Right atrium auricular region (tissue), 2 donors: ENCODE data around the gene ENTPD6. TPM values are rescaled to one million over a fixed set of nuclear protein-coding genes. Genes with fewer than 3 reads are reported as not detected.

Experiments used
- DNase-seq: peaks from one replicate; pipeline ENCODE4 v3.0.0-alpha.2; 2019; ENCODE audit warnings: low spot score
- H3K27ac ChIP-seq, 2 donors: fragments of 200-600 bp; sonication (generic); 1 replicate in 1 of 2; 2 replicates in 1 of 2; pipeline ENCODE4 v1.5.1; 2016 to 2019
- H3K27me3 ChIP-seq, 2 donors: fragments of 200-600 bp; sonication (generic); one replicate each; pipeline versions ENCODE4 v1.5.1 to v1.6.0; 2017 to 2019
- H3K36me3 ChIP-seq: fragments of 200-600 bp; sonication (generic); one replicate; pipeline ENCODE4 v1.5.1; 2016
- H3K4me1 ChIP-seq, 2 donors: fragments of 200-600 bp; sonication (generic); one replicate each; pipeline versions ENCODE4 v1.5.1 to v1.6.0; 2017 to 2019
- H3K4me3 ChIP-seq, 2 donors: fragments of 200-600 bp; sonication (generic); 1 replicate in 1 of 2; 2 replicates in 1 of 2; pipeline ENCODE4 v1.5.1; 2017 to 2019; ENCODE audit warnings: mild to moderate bottlenecking in 1 of 2, moderate library complexity in 1 of 2
- H3K9me3 ChIP-seq, 2 donors: fragments of 200-600 bp; sonication (generic); one replicate each; pipeline ENCODE4 v1.5.1; 2019
- CTCF ChIP-seq, 2 donors: fragments of 200-600 bp; sonication (generic); IDR thresholded peaks; one replicate each; pipeline ENCODE4 v1.5.1; 2019; ENCODE audit warnings: antibody characterized with exemption in 2 of 2
- total RNA-seq, 2 donors: library from RNA; depleted of rRNA; stranded (reverse); fragments of >200 nt; gene quantifications; one replicate each; pipeline ENCODE4 v1.1.0, GENCODE V29; 2016

ENTPD6 gene
- total RNA-seq, 2 donors from 2014 or later, result 75.9 to 116 TPM

DNA sequence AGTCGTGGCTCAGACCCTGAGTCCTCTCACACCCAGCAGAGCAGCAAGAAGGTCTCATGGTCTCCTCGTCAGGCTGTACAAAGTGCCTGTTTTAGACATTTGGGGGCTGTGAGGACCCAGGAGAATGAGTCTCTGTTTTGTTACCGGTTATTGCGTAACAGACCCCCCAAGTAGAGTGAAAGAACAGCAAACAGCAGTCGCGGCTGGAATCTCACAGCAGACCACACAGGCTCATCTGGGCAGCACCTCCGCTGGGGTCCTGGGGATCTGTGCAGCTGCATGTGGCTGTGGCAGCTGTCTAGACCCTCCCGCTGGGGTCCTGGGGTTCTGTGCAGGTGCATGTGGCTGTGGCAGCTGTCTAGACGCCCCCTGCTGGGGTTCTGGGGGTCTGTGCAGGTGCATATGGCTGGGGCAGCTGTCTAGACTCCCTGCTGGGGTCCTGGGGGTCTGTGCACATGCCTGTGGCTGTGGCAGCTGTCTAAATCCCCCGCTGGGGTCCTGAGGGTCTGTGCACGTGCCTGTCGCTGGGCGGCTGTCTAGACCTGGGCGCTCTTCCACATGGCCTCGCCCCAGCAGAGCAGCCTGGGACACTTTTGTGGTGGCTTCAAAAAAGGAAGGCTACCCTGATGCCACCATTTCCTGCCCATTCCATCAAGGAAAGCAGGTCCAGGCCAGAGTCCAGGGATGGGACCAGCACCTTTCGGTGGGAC, 24.7 kb downstream of the ENTPD6 start:
- peaks cover 74% of the 10 kb centered on the region for H3K36me3 ChIP-seq
- peak overlapping the region; percentile 88 to 96 for H3K27ac ChIP-seq
- TF ChIP-seq CTCF (IDR thresholded peaks at IDR 0.05), result peak; percentile 8 to 45
- H3K27me3 ChIP-seq, result no peaks in the 10 kb centered on the region
- H3K4me1 ChIP-seq, result peaks cover 0 to 52% of the 10 kb centered on the region in 2 donors
- DNase-seq, result no peak
- H3K4me3 ChIP-seq, result no peak overlapping the region
- H3K9me3 ChIP-seq, result no peaks in the 10 kb centered on the region

DNA sequence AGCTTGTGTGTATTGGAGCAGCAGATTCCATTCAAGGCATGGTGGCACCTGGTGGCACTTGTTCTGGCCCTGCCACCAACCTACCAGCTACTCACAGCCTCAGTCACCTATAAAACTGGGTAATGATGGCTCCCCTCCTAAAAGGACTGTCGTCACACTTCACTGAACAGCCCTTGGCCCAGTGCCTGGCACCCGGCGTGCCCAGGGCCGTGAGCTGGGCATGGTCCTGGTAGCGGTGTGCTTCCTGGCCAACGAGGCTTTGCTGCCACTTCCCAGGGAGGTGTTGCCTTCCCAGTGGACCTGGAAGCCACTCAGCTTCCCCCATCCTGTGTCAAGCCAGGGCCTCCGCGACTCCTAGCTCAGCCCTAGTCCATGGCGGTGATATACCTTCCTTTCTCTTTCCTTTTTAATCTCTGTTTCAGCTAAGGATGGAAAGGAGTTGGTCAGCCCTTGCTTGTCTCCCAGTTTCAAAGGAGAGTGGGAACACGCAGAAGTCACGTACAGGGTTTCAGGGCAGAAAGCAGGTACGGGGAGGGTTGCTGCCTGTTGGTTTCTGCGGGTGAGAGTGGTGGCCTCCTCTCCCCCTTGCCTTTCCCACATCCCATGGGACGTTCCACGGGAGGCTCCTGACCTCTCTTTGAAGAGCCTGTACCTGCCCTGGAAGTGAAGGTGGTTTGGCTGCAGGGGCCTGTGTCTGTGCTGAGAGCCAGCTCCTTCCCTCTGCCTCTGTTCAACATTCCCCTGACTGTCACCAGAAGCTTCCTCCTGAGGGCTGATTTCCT, 25.5 kb downstream of the ENTPD6 start:
- no peaks in the 10 kb centered on the region for H3K27me3 ChIP-seq
- TF ChIP-seq CTCF (IDR thresholded peaks at IDR 0.05), result no peak
- no peaks in the 10 kb centered on the region for H3K9me3 ChIP-seq
- H3K27ac ChIP-seq, result peak overlapping the region; percentile 88 to 96
- H3K4me3 ChIP-seq, result no peak overlapping the region
- no peak for DNase-seq
- peaks cover 0 to 51% of the 10 kb centered on the region in 2 donors for H3K4me1 ChIP-seq
- peaks cover 74% of the 10 kb centered on the region for H3K36me3 ChIP-seq

GRCh38 chr20:25221592-25222460, 26.3 kb downstream of the ENTPD6 start:
- peaks cover 0 to 52% of the 10 kb centered on the region in 2 donors for H3K4me1 ChIP-seq
- no peak for DNase-seq
- TF ChIP-seq CTCF (IDR thresholded peaks at IDR 0.05), result no peak
- H3K4me3 ChIP-seq, result no peak overlapping the region
- H3K27ac ChIP-seq, result peak overlapping the region; percentile 88 to 96
- no peaks in the 10 kb centered on the region for H3K27me3 ChIP-seq
- H3K9me3 ChIP-seq, result no peaks in the 10 kb centered on the region
- peaks cover 68% of the 10 kb centered on the region for H3K36me3 ChIP-seq

GRCh38 chr20:25222461-25223178, 27.1 kb downstream of the ENTPD6 start:
- DNase-seq, result no peak
- peak overlapping the region; percentile 88 to 96 for H3K27ac ChIP-seq
- H3K4me3 ChIP-seq, result no peak overlapping the region
- TF ChIP-seq CTCF (IDR thresholded peaks at IDR 0.05), result no peak
- peaks cover 2 to 59% of the 10 kb centered on the region in 2 donors for H3K4me1 ChIP-seq
- peaks cover 60% of the 10 kb centered on the region for H3K36me3 ChIP-seq
- H3K27me3 ChIP-seq, result no peaks in the 10 kb centered on the region
- no peaks in the 10 kb centered on the region for H3K9me3 ChIP-seq

DNA sequence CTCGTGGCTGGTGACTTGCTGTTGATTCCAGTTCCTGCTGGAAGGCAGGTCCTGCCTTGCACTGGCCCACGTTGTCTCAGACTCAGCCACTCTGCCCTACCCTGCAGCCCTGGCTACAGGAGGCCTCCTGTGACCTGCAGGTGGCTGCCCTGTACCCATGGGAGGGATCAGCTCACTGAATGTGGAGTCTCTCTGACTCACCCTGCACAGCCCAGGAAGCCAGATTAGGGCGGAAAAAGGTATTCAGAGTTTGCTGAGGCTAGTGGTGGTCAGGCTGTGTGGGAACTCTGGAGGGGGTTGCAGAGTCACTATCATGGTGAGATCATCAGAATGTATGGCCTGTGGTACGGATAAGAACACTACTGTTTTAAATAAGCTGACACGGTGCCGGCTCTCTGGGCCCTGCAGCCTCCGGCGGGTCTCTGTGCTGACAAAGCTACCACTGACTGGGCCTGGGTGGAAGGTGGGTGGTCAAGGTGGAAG, 27.7 kb downstream of the ENTPD6 start:
- H3K4me3 ChIP-seq, result no peak overlapping the region
- H3K4me1 ChIP-seq, result peaks cover 2 to 65% of the 10 kb centered on the region in 2 donors
- no peaks in the 10 kb centered on the region for H3K9me3 ChIP-seq
- H3K27ac ChIP-seq, result peak overlapping the region; percentile 88 to 96
- peaks cover 54% of the 10 kb centered on the region for H3K36me3 ChIP-seq
- no peak for TF ChIP-seq CTCF (IDR thresholded peaks at IDR 0.05)
- no peak for DNase-seq
- H3K27me3 ChIP-seq, result no peaks in the 10 kb centered on the region
